ENCODE measurements around the gene PARD3. TPM values are rescaled to one million over a fixed set of nuclear protein-coding genes. Genes with fewer than 3 reads are reported as not detected.

PARD3 gene
- total RNA-seq, 1 donor from 2014 or later = 51.2 TPM

DNA sequence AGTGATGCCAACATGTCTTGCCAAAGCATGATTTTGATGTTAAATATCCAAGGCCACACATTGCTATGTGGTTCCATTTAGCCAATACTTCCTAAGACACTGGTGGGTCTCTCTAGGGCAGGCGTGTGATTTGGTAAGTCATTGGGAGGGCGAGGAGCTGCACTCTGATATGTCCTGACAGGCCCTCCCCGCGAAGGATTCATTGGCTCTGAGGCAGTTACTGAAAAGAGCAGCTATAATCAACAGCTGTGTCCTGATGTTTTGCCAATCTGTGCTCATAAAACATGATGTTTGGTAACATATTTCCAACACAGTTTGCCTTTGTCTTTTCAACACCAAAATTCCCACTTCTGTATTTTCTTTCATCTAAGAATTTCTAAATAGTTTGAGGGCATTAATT lies 646.7 kb downstream of the PARD3 start:
- Mint-ChIP-seq H3K27me3 (ENCODE audit: low read depth) (no peaks in the 10 kb centered on the region), H3K4me3 (no peak overlapping the region), H3K9me3 (no peaks in the 10 kb centered on the region), H3K4me1 (peaks cover 13% of the 10 kb centered on the region), H3K27ac (ENCODE audit: unreplicated experiment) (no peak overlapping the region), H3K36me3 (ENCODE audit: low read depth) (peaks cover 16% of the 10 kb centered on the region)
- TF ChIP-seq, protein P1, sequence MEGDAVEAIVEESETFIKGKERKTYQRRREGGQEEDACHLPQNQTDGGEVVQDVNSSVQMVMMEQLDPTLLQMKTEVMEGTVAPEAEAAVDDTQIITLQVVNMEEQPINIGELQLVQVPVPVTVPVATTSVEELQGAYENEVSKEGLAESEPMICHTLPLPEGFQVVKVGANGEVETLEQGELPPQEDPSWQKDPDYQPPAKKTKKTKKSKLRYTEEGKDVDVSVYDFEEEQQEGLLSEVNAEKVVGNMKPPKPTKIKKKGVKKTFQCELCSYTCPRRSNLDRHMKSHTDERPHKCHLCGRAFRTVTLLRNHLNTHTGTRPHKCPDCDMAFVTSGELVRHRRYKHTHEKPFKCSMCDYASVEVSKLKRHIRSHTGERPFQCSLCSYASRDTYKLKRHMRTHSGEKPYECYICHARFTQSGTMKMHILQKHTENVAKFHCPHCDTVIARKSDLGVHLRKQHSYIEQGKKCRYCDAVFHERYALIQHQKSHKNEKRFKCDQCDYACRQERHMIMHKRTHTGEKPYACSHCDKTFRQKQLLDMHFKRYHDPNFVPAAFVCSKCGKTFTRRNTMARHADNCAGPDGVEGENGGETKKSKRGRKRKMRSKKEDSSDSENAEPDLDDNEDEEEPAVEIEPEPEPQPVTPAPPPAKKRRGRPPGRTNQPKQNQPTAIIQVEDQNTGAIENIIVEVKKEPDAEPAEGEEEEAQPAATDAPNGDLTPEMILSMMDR (conservative IDR thresholded peaks at IDR 0.05) = no peak
- DNase-seq (ENCODE audit: low read depth, low spot score) = no peak

DNA sequence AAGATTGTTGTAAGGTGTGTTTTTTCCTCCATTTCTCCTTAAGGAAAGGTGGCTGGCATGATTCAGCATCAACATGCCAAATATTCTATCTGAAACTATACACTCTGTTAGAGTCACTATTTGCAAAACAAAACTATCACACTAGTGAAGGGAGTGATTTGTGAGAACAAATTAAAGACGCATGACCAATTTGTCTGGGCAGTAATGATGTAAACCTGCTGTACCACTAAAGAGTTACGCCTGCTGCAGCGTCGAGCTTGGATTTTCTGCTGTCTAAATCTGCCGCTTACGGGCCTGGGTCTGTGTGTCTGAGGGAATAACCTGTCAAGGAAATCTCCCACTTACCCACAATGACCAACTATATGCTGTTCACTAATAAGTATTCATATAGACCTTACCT lies 648.3 kb downstream of the PARD3 start:
- Mint-ChIP-seq H3K27ac (ENCODE audit: unreplicated experiment) (no peak overlapping the region), H3K9me3 (peaks cover 4% of the 10 kb centered on the region), H3K4me3 (no peak overlapping the region), H3K4me1 (peaks cover 9% of the 10 kb centered on the region), H3K36me3 (ENCODE audit: low read depth) (peaks cover 21% of the 10 kb centered on the region), H3K27me3 (ENCODE audit: low read depth) (no peaks in the 10 kb centered on the region)
- DNase-seq (ENCODE audit: low read depth, low spot score) = no peak
- TF ChIP-seq, protein P1 (conservative IDR thresholded peaks at IDR 0.05) = no peak

DNA sequence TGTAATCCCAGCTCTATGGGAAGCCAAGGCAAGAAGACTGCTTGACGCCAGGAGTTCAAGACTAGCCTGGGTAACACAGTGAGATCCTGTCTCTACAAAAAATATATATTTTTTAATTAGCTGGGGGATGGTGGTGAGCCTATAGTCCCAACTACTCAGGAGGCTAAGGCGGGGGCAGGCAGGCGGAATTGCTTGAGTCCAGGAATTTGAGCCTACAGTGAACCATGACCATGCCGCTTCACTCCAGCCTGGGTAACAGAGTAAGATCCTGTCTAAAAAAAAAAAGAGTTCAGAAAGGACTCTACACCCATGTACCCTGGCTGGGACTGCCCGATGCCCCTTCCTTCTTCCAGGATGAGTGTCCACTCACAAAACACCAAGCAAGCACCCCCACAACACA lies 648.7 kb downstream of the PARD3 start:
- Mint-ChIP-seq H3K27ac (ENCODE audit: unreplicated experiment) (no peak overlapping the region), H3K4me1 (peaks cover 9% of the 10 kb centered on the region), H3K27me3 (ENCODE audit: low read depth) (no peaks in the 10 kb centered on the region), H3K4me3 (no peak overlapping the region), H3K36me3 (ENCODE audit: low read depth) (peaks cover 26% of the 10 kb centered on the region), H3K9me3 (peaks cover 6% of the 10 kb centered on the region)
- no peak for DNase-seq (ENCODE audit: low read depth, low spot score)
- TF ChIP-seq, protein P1 (conservative IDR thresholded peaks at IDR 0.05) = no peak

DNA sequence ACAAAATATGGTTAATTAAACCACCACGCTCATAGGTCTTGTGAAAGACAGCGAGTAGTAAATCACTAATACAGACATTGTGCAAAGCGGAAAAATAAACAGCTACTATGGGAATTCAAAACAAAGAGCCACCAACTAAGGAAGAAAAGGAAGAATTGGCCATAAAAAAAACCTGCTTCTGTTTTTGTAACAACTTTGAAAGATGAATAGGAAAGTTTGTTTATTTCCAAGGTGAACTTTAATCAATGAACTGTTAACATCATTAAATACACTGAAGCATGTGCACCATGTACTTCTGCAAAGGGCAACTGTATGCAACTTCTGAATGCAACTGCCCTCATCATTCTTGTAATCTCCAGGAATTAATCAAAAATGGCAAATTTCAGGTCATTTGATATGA lies 651.1 kb downstream of the PARD3 start:
- Mint-ChIP-seq H3K9me3 (peaks cover 9% of the 10 kb centered on the region), H3K4me1 (peaks cover 4% of the 10 kb centered on the region), H3K27me3 (ENCODE audit: low read depth) (no peaks in the 10 kb centered on the region), H3K36me3 (ENCODE audit: low read depth) (peaks cover 15% of the 10 kb centered on the region), H3K27ac (ENCODE audit: unreplicated experiment) (no peak overlapping the region), H3K4me3 (no peak overlapping the region)
- TF ChIP-seq, protein P1 (conservative IDR thresholded peaks at IDR 0.05) = no peak
- no peak for DNase-seq (ENCODE audit: low read depth, low spot score)

DNA sequence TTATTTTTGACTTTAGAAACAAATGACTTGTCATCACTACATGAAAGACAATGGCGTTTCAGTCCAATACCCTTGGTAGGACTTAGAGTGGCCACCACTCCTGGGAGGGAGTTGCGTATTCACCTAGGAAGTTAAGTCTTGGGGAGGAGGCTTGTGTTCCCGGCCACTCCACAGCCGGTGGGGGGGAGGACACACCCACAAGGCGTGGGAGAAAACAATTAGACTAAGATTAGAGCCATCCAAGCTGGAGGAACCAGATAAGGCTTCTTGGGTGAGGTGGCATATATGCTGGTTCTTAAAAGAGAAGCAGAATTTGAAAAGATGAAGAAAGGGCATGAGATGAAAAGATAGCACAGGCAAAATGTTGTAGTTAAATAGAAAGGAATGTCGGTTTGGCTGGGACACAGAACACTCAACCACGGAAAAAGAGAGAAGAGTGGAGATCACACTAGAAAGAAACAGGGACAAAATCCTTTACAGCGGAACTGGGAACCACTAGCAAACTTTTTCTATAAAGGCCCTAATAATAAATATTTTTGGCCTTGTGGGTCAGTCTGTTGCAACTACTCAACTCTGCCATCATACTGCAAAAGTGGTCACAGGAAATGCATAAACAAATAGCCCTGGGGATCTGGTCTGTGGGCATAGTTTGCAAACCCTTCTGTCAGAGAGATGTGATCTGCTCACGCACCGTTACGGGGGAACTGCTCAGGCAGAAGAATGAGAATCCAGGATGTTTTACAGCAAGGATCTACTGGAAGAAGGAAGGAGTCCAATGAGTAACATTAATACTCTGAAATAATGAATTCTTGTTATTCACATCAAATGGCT lies 651.8 kb downstream of the PARD3 start:
- DNase-seq (ENCODE audit: low read depth, low spot score) = no peak
- no peaks in the 10 kb centered on the region for H3K27me3 Mint-ChIP-seq (ENCODE audit: low read depth)
- H3K4me3 Mint-ChIP-seq = no peak overlapping the region
- H3K27ac Mint-ChIP-seq (ENCODE audit: unreplicated experiment) = no peak overlapping the region
- peaks cover 4% of the 10 kb centered on the region for H3K4me1 Mint-ChIP-seq
- H3K36me3 Mint-ChIP-seq (ENCODE audit: low read depth) = peaks cover 15% of the 10 kb centered on the region
- TF ChIP-seq, protein P1 (conservative IDR thresholded peaks at IDR 0.05) = no peak
- H3K9me3 Mint-ChIP-seq = peaks cover 9% of the 10 kb centered on the region

Data from neural crest cell (in vitro differentiated cells).